ENCODE results near the gene GALNT10. TPM values are rescaled to one million over a fixed set of nuclear protein-coding genes. Genes with fewer than 3 reads are reported as not detected.

The GALNT10 gene
- total RNA-seq, 1 donor from 2014 or later = 96.1 TPM

- Histone ChIP-seq H3K36me3 (ENCODE audit: insufficient read depth, low read length) (peaks cover 8% of the 10 kb centered on the region), H3K4me2 (ENCODE audit: low read length) (no peak overlapping the region), H4K20me1 (ENCODE audit: insufficient read depth, low read length) (peaks cover 10% of the 10 kb centered on the region), H3K27me3 (ENCODE audit: insufficient read depth, low read length) (no peaks in the 10 kb centered on the region), H3K4me1 (ENCODE audit: insufficient read depth, low read length) (peaks cover 5% of the 10 kb centered on the region), H3K27ac (ENCODE audit: low read depth, low read length) (no peak overlapping the region), H3K9me3 (ENCODE audit: insufficient read depth, low read depth, low read length) (no peaks in the 10 kb centered on the region), H2AFZ (ENCODE audit: low read depth, low read length) (no peak overlapping the region), H3K9ac (ENCODE audit: low read length) (no peak overlapping the region), H3K4me3 (ENCODE audit: insufficient read depth, low read depth, low read length) (no peak overlapping the region), H3K79me2 (ENCODE audit: insufficient read depth, low read length) (no peaks in the 10 kb centered on the region)
- Mint-ChIP-seq H3K4me1 (ENCODE audit: low read depth, unreplicated experiment) (no peaks in the 10 kb centered on the region), H3K4me3 (ENCODE audit: unreplicated experiment) (no peak overlapping the region), H3K27ac (ENCODE audit: unreplicated experiment) (no peak overlapping the region), H3K36me3 (ENCODE audit: low read depth, unreplicated experiment) (peaks cover 25% of the 10 kb centered on the region), H3K27me3 (ENCODE audit: low read depth, unreplicated experiment) (no peaks in the 10 kb centered on the region), H3K9me3 (ENCODE audit: unreplicated experiment) (no peaks in the 10 kb centered on the region)
- FAIRE-seq = no peak
- no peak for DNase-seq (ENCODE audit: low read depth)
- TF ChIP-seq EZH2 (IDR thresholded peaks at IDR 0.05; ENCODE audit: insufficient read depth, low read length) (no peak), CTCF (IDR thresholded peaks at IDR 0.05; ENCODE audit: insufficient read depth, low read depth, low read length) (no peak)
Measured at GRCh38 chr5:154397652-154398406, 207.3 kb downstream of the GALNT10 start.

- H3K79me2 ChIP-seq (ENCODE audit: insufficient read depth, low read length) = no peaks in the 10 kb centered on the region
- FAIRE-seq (no peak), DNase-seq (ENCODE audit: low read depth) (no peak)
- TF ChIP-seq CTCF (IDR thresholded peaks at IDR 0.05; ENCODE audit: insufficient read depth, low read depth, low read length) (no peak), EZH2 (IDR thresholded peaks at IDR 0.05; ENCODE audit: insufficient read depth, low read length) (no peak)
- no peak overlapping the region for H3K27ac ChIP-seq (ENCODE audit: low read depth, low read length)
- no peaks in the 10 kb centered on the region for H3K9me3 Mint-ChIP-seq (ENCODE audit: unreplicated experiment)
- no peaks in the 10 kb centered on the region for H3K27me3 Mint-ChIP-seq (ENCODE audit: low read depth, unreplicated experiment)
- no peaks in the 10 kb centered on the region for H3K27me3 ChIP-seq (ENCODE audit: insufficient read depth, low read length)
- no peak overlapping the region for H3K9ac ChIP-seq (ENCODE audit: low read length)
- H3K4me3 Mint-ChIP-seq (ENCODE audit: unreplicated experiment) = no peak overlapping the region
- no peak overlapping the region for H3K4me2 ChIP-seq (ENCODE audit: low read length)
- H4K20me1 ChIP-seq (ENCODE audit: insufficient read depth, low read length) = peaks cover 6% of the 10 kb centered on the region
- H3K36me3 ChIP-seq (ENCODE audit: insufficient read depth, low read length) = peaks cover 7% of the 10 kb centered on the region
- peaks cover 12% of the 10 kb centered on the region for H3K4me1 ChIP-seq (ENCODE audit: insufficient read depth, low read length)
- no peak overlapping the region for H3K4me3 ChIP-seq (ENCODE audit: insufficient read depth, low read depth, low read length)
- H2AFZ ChIP-seq (ENCODE audit: low read depth, low read length) = no peak overlapping the region
- peaks cover 16% of the 10 kb centered on the region for H3K36me3 Mint-ChIP-seq (ENCODE audit: low read depth, unreplicated experiment)
- H3K9me3 ChIP-seq (ENCODE audit: insufficient read depth, low read depth, low read length) = no peaks in the 10 kb centered on the region
- peaks cover 8% of the 10 kb centered on the region for H3K4me1 Mint-ChIP-seq (ENCODE audit: low read depth, unreplicated experiment)
- no peak overlapping the region for H3K27ac Mint-ChIP-seq (ENCODE audit: unreplicated experiment)
Measured at GRCh38 chr5:154400678-154401077, 210.1 kb downstream of the GALNT10 start.

GRCh38 chr5:154401355-154401754 lies 210.8 kb downstream of the GALNT10 start:
- H3K79me2 ChIP-seq (ENCODE audit: insufficient read depth, low read length) = no peaks in the 10 kb centered on the region

More at GRCh38 chr5:154401355-154401754, 210.8 kb downstream of the GALNT10 start:
- TF ChIP-seq CTCF (IDR thresholded peaks at IDR 0.05; ENCODE audit: insufficient read depth, low read depth, low read length) (no peak), EZH2 (IDR thresholded peaks at IDR 0.05; ENCODE audit: insufficient read depth, low read length) (no peak)
- FAIRE-seq (no peak), DNase-seq (ENCODE audit: low read depth) (no peak)
- Mint-ChIP-seq H3K36me3 (ENCODE audit: low read depth, unreplicated experiment) (peaks cover 13% of the 10 kb centered on the region), H3K4me1 (ENCODE audit: low read depth, unreplicated experiment) (peaks cover 11% of the 10 kb centered on the region), H3K27ac (ENCODE audit: unreplicated experiment) (no peak overlapping the region), H3K4me3 (ENCODE audit: unreplicated experiment) (no peak overlapping the region), H3K9me3 (ENCODE audit: unreplicated experiment) (no peaks in the 10 kb centered on the region), H3K27me3 (ENCODE audit: low read depth, unreplicated experiment) (no peaks in the 10 kb centered on the region)
- H2AFZ ChIP-seq (ENCODE audit: low read depth, low read length) = no peak overlapping the region
- no peaks in the 10 kb centered on the region for H4K20me1 ChIP-seq (ENCODE audit: insufficient read depth, low read length)
- H3K4me1 ChIP-seq (ENCODE audit: insufficient read depth, low read length) = peaks cover 10% of the 10 kb centered on the region
- no peak overlapping the region for H3K9ac ChIP-seq (ENCODE audit: low read length)
- no peak overlapping the region for H3K4me3 ChIP-seq (ENCODE audit: insufficient read depth, low read depth, low read length)
- H3K4me2 ChIP-seq (ENCODE audit: low read length) = no peak overlapping the region
- H3K27me3 ChIP-seq (ENCODE audit: insufficient read depth, low read length) = no peaks in the 10 kb centered on the region
- peaks cover 7% of the 10 kb centered on the region for H3K36me3 ChIP-seq (ENCODE audit: insufficient read depth, low read length)
- no peaks in the 10 kb centered on the region for H3K9me3 ChIP-seq (ENCODE audit: insufficient read depth, low read depth, low read length)
- no peak overlapping the region for H3K27ac ChIP-seq (ENCODE audit: low read depth, low read length)
